HUES6 (cell line): Measurements from ENCODE around the gene LCN10.
A peak's percentile ranks its signal among the peaks of the same experiment; 100 is the strongest.
"Not testable (repeated sequence)": the region's sequence is repeated elsewhere in the genome, so short reads cannot be mapped to it uniquely, and the experiment has no call there.

ENCODE experiments used
- H3K27ac ChIP-seq: 2 replicates; pipeline ENCODE4 v1.7.0; 2013; ENCODE audit warnings: low read depth, mild to moderate bottlenecking, low read length, inconsistent platforms
- H3K27me3 ChIP-seq: 2 replicates; pipeline ENCODE4 v1.6.1; 2013; ENCODE audit warnings: low read length; ENCODE audit not compliant: control insufficient read depth, insufficient read depth
- H3K36me3 ChIP-seq: 2 replicates; pipeline ENCODE4 v1.6.1; 2013; ENCODE audit warnings: low read length; ENCODE audit not compliant: control insufficient read depth, insufficient read depth
- H3K4me1 ChIP-seq: 2 replicates; pipeline ENCODE4 v1.6.1; 2013; ENCODE audit warnings: low read length; ENCODE audit not compliant: control insufficient read depth, insufficient read depth
- H3K4me3 ChIP-seq: 2 replicates; pipeline ENCODE4 v1.5.1; 2013; ENCODE audit warnings: low read depth, low read length
- H3K9ac ChIP-seq: one replicate; pipeline ENCODE4 v1.6.1; 2013; ENCODE audit warnings: mild to moderate bottlenecking, low read length
- H3K9me3 ChIP-seq: 2 replicates; pipeline ENCODE4 v1.6.1; 2013; ENCODE audit warnings: low read depth, low read length; ENCODE audit not compliant: control insufficient read depth, insufficient read depth

Gene LCN10

DNA sequence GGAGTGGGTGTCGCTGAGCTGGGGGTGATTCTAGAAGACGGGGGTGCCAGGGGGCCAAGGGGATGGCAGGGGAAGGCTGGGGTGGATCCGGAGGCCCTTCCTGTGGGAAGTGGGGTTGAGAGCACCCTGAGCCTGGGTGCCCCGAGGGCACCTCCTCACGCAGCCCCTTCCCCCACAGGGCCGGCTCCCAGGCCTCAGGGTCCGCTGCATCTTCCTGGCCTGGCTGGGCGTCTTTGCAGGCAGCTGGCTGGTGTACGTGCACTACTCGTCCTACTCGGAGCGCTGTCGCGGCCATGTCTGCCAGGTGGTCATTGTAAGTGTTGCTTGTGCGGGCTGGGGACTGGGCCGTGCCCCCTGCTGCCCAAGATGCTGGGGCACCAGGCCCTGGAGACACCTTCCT is 25.3 kb downstream of the LCN10 start:
- H3K27ac ChIP-seq = no peak overlapping the region
- no peaks in the 10 kb centered on the region for H3K27me3 ChIP-seq
- no peak overlapping the region for H3K9ac ChIP-seq
- peaks cover 13% of the 10 kb centered on the region for H3K36me3 ChIP-seq
- no peaks in the 10 kb centered on the region for H3K9me3 ChIP-seq
- H3K4me3 ChIP-seq = no peak overlapping the region
- peaks cover 19% of the 10 kb centered on the region for H3K4me1 ChIP-seq

DNA sequence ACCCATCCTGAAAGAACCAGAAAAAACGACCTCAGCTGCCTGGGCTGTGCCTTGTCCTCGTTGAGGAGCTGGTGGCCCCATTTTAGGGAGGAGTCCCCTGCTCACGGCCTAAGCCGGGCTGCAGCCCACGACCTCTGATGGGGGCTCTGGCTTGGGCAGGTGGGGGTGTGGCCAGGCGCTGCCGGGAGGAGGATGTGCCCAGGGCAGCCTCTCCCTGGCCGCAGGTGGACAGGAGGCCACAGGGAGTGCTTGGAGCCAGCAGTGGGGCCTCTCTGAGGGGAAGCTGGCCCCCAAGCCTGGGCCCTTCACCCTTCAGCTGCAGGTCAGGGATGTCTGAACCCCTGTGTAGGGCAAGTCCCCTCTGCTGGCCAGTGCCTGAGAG is 27.9 kb downstream of the LCN10 start:
- peaks cover 3% of the 10 kb centered on the region for H3K36me3 ChIP-seq
- H3K9ac ChIP-seq = no peak overlapping the region
- no peaks in the 10 kb centered on the region for H3K9me3 ChIP-seq
- no peak overlapping the region for H3K27ac ChIP-seq
- H3K4me3 ChIP-seq = no peak overlapping the region
- peaks cover 9% of the 10 kb centered on the region; the same call in 1 of the 2 replicates for H3K27me3 ChIP-seq
- H3K4me1 ChIP-seq = peaks cover 11% of the 10 kb centered on the region

DNA sequence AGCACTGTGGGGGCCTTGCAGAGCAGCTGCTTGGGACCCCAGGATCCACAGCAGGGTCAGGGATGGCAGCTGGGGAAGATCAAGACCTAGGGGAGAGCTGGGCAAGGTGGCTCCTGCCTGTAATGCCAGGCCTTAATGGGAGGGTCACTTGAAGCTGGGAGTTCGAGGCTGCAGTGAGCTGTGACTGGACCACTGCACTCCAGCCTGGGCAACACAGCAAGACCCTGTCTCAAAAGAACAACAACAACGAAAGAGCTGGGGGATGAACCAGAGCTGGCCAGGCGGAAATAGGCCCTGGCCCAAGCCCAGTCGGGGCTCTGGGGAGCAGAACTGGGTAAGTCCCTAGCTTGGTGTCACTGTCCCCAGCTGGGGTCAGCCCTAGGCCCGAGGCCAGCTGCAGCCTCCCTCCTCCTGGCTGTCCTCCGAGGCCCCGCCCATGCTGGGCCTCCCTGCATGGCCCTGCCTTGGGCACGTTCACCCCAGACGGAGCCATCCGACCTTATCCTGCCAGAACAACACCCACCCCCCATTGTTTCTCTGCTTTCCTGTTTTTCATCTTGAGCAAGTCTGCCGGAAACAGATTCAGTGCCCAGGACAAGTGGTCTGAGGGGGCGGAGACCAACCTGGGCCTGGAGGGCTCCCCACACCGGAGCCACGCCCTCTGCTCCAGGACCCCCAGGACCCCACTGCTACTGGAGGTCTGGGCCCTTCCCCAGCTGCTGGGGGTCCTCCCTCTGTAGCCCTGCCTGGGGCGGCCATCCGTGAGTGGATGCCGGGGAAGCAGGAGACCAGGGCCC is 28.4 kb downstream of the LCN10 start:
- H3K4me1 ChIP-seq = peaks cover 11% of the 10 kb centered on the region
- peaks cover 3% of the 10 kb centered on the region for H3K36me3 ChIP-seq
- H3K27ac ChIP-seq = no peak overlapping the region
- H3K27me3 ChIP-seq = peaks cover 9% of the 10 kb centered on the region; the same call in 1 of the 2 replicates
- peak overlapping the region; percentile 79 for H3K4me3 ChIP-seq
- no peak overlapping the region for H3K9ac ChIP-seq
- no peaks in the 10 kb centered on the region for H3K9me3 ChIP-seq

DNA sequence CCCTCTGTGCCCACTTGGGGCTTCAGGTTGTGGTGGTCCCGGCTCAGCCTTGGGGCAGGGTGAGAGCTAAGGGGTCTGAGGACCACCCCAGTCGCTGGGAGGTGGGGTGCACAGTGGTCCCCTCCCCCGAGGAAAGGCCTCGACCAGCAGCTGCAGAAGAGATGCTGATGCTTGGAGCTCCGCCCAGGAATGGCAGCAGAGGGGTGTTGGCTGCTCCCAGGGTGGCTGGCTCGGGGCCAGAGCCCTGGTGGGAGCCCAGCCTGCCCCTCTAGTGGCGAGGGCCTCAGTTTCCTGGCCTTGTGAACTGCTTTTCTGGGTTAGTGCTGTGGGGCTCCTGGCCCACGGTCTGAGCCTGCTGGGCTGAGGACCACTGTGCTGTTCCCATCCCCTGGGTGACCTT is 29.2 kb downstream of the LCN10 start:
- peak overlapping the region; percentile 79 for H3K4me3 ChIP-seq
- H3K36me3 ChIP-seq = peaks cover 3% of the 10 kb centered on the region
- no peaks in the 10 kb centered on the region for H3K9me3 ChIP-seq
- H3K4me1 ChIP-seq = peaks cover 11% of the 10 kb centered on the region
- peak overlapping the region; percentile 66 for H3K9ac ChIP-seq
- no peak overlapping the region for H3K27ac ChIP-seq
- peaks cover 9% of the 10 kb centered on the region; the same call in 1 of the 2 replicates for H3K27me3 ChIP-seq

DNA sequence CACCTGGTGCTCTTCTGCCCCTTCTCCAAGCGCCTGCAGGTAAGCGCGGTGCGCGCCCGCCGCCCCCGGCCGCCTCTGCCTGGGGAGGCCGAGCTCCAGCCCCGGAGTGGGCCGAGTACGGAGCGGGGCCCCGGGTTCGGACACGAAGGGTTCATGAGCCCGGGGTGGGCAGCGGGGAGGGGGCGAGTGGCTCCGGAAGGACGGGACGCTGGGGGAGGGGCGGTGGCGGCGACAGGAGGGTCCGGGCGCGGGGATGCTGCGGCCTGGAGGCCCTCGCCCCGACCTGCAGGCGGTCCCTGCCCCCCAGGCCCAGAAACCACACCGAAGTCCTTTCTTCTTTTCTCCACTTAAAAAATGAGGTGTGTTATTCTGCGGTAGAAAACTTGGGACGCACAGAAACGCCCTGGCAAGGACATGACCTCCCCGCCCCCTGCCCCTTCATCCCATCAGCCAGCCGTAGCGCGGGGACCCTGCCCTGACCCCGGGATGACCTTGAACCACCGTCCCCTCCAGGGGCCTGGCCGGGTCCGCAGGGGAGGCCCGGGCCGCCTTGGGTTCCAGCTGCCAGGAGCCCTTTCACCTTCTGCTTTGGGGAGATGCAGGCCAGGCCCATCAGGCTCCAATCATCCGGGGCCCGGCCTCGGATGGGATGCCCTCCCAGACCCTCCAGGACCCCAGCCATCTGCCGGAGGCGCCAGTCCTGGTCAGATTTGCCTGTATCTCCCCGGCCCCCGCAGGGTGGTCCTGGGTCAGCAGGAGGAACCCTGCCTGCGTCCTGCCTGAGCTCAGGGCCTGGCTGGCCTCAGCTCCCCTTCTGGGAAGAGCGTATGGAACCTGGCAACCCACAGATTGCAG is 29.8 kb downstream of the LCN10 start:
- Histone ChIP-seq H3K4me1 (peaks cover 11% of the 10 kb centered on the region), H3K4me3 (peak overlapping the region; percentile 79), H3K9me3 (no peaks in the 10 kb centered on the region), H3K36me3 (peaks cover 3% of the 10 kb centered on the region), H3K27ac (no peak overlapping the region), H3K27me3 (peaks cover 9% of the 10 kb centered on the region; the same call in 1 of the 2 replicates), H3K9ac (peak overlapping the region; percentile 66)

DNA sequence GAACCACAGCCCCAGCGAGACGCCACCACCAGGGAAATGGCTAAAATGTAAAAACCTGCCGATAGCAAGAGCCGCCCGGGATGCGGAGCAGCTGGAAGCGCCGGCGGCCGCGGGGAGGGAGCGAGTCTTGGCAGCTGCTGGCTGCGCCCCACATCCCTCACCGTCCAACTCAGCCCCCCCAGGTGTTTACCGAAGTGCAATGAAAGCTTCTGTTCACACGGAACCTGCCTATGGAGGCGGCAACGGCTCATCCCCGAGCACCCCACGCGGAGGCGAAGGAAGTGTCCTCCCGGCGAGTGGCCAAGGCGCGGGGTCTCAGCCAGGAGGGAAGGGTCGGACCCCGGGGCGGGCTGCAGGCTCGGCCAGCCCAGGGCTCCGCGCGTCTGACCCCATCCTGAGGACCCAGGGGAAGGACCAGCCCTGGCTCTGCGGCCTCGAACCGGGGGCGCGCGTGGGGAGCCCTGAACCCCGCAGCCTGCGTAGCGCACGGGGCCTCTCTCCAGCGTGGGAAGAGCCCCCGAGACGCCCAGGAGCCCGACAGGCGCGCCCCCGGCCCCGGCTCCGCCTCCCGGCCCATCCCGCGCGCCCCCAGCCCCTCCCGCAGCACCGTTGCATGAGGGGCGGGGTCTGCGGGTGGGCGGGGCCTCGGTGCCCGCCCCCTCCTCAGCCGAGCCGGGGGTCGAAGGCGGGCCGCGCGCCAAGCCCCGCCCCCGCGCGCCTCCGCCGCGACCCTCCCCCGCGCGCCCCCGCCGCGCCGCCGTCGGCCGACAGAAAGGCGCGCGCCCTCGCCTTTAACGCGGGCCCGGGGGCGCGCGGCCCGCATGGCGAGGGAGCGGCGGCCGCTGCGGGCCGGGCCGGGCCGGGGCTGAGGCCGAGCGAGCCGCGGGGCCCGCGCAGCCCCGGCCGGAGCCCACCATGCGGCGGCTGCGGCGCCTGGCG is 30.7 kb downstream of the LCN10 start, which contains the start of gene DIPK1B:
DIPK1B (plus strand) TSS at position 822 of the 939 bp plus-strand sequence; CDS start at position 916, 94 bp downstream.
- peaks cover 11% of the 10 kb centered on the region for H3K4me1 ChIP-seq
- H3K9ac ChIP-seq = peak within 1 kb of the TSS; percentile 66
- no peaks in the 10 kb centered on the region for H3K9me3 ChIP-seq
- H3K27me3 ChIP-seq = peaks cover 9% of the 10 kb centered on the region; the same call in 1 of the 2 replicates
- peak within 1 kb of the TSS; percentile 83 for H3K4me3 ChIP-seq
- H3K36me3 ChIP-seq = no peaks in the 10 kb centered on the region; the same call in none of the 2 replicates
- no peak within 1 kb of the TSS for H3K27ac ChIP-seq

DNA sequence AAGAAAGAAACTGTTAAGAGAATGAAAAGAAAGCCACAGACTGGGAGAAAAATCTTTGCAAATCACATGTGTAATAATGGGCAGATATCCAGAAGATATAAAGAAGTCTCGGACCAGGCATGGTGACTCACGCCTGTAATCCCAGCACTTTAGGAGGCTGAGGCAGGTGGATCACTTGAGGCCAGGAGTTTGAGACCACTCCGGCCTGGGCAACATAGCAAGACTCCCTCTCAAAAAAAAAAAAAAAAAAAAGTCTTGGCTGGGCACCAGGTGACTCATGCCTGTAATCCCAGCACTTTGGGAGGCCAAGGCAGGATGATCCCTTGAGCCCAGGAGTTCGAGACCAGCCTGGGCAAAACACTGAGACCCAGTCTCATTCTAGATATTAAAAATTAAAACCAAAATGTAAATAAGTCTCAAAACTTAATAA is 31.5 kb downstream of the LCN10 start:
- Histone ChIP-seq H3K4me1 (peaks cover 11% of the 10 kb centered on the region), H3K4me3 (peak overlapping the region; percentile 83)
- H3K36me3 ChIP-seq, H3K27ac ChIP-seq, H3K9me3 ChIP-seq, H3K9ac ChIP-seq, H3K27me3 ChIP-seq: not testable (repeated sequence)

DNA sequence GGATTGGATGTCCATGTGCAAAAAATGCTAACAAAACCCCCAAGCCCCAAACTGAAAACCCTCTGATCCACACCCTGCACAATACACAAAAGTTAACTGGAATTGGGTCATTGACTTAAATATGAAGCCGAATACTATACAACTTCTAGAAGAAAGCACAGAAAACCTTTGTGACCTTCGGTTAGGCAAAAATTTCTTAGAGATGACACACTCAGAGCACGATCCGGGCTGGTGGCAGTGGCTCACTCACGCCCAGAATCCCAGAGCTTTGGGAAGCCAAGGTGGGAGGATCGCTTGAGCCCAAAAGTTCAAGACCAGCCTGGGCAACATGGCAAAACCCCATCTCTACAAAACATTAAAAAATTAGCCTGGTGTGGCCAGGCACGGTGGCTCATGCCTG is 32.2 kb downstream of the LCN10 start:
- Histone ChIP-seq H3K9me3 (no peaks in the 10 kb centered on the region), H3K4me3 (no peak overlapping the region), H3K9ac (no peak overlapping the region), H3K27ac (no peak overlapping the region), H3K27me3 (peaks cover 12% of the 10 kb centered on the region; the same call in 1 of the 2 replicates), H3K36me3 (no peaks in the 10 kb centered on the region; the same call in 1 of the 2 replicates), H3K4me1 (peaks cover 11% of the 10 kb centered on the region)

DNA sequence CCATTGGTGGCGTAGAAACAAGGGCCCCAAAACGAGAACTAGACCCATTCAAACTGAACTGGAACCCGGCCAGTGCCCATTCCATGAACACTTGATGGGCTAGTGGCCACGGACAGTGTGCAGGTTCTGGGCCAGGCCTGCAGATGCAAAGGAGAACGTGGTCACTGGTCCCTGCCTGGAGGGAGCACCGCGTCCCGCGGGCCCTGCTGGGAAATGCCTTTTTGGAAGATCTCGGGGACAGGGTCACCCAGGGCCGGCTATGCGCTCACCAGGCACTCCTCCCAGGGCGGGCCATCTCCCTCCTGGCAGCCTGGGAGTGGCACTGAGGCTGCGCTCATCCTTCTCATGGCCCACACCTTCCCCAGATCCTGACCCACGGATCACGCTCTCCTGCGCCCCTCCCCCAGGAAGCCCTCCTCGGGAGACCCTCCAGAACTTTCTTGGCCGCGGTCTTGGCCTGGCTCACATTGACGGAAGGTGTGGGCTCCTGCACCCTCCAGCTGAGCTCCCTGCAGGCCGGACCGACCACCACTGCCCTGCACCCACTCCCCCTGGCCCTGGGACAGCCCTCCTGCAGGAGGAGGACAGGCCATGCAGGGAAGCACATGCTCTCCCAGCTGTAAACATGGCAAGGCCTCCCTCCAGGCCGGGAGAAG is 33.2 kb downstream of the LCN10 start:
- no peak overlapping the region for H3K9ac ChIP-seq
- H3K27ac ChIP-seq = no peak overlapping the region
- H3K9me3 ChIP-seq = no peaks in the 10 kb centered on the region
- H3K27me3 ChIP-seq = peaks cover 12% of the 10 kb centered on the region; the same call in 1 of the 2 replicates
- H3K4me1 ChIP-seq = peaks cover 11% of the 10 kb centered on the region
- H3K4me3 ChIP-seq = no peak overlapping the region
- no peaks in the 10 kb centered on the region; the same call in 1 of the 2 replicates for H3K36me3 ChIP-seq
